HepG2 (cell line): Measurements from ENCODE around the gene AGAP1. TPM values are rescaled to one million over a fixed set of nuclear protein-coding genes. Genes with fewer than 3 reads are reported as not detected.

Source experiments
- HOXA9 ChIP-seq: sonication (generic); formaldehyde crosslinking; IDR thresholded peaks from 2 replicates; pipeline ENCODE4 v1.8.1; 2022; ENCODE audit warnings: missing genetic modification reagents, mild to moderate bottlenecking, moderate library complexity, borderline replicate concordance
- ISX ChIP-seq: sonication (generic); formaldehyde crosslinking; conservative IDR thresholded peaks from 2 replicates; pipeline ENCODE4 v1.5.0; 2020; ENCODE audit warnings: missing genetic modification reagents
- POLR2AphosphoS2 ChIP-seq: IDR thresholded peaks from 2 replicates; pipeline ENCODE4 v1.6.1; 2011; ENCODE audit warnings: low read depth, low read length, improper control_type of control experiment
- RARA ChIP-seq: IDR thresholded peaks from 2 replicates; pipeline ENCODE4 v1.6.1; 2016; ENCODE audit warnings: missing genetic modification reagents, missing compliant biosample characterization
- RBAK ChIP-seq: sonication (generic); formaldehyde crosslinking; IDR thresholded peaks from 2 replicates; pipeline ENCODE4 v1.5.1; 2020; ENCODE audit warnings: mild to moderate bottlenecking, missing genetic modification reagents
- RXRB ChIP-seq: IDR thresholded peaks from 2 replicates; pipeline ENCODE4 v1.6.1; 2016; ENCODE audit warnings: borderline replicate concordance, missing genetic modification reagents, missing compliant biosample characterization
- SETDB1 ChIP-seq: sonication (generic); formaldehyde crosslinking; IDR thresholded peaks from 2 replicates; pipeline ENCODE4 v1.5.1; 2020; ENCODE audit warnings: missing genetic modification reagents, mild to moderate bottlenecking, borderline replicate concordance
- TGIF2 ChIP-seq: IDR thresholded peaks from 2 replicates; pipeline ENCODE4 v1.6.1; 2016; ENCODE audit warnings: control low read depth, missing compliant biosample characterization
- WIZ ChIP-seq: sonication (generic); formaldehyde crosslinking; IDR thresholded peaks from 2 replicates; pipeline ENCODE4 v1.5.1; 2020; ENCODE audit warnings: mild to moderate bottlenecking, missing genetic modification reagents
- ZNF333 ChIP-seq: sonication (generic); formaldehyde crosslinking; IDR thresholded peaks from 2 replicates; pipeline ENCODE4 v1.4.0; 2020; ENCODE audit warnings: mild to moderate bottlenecking, missing genetic modification reagents, borderline replicate concordance
- polyA plus RNA-seq, 8 experiments: library from polyadenylated mRNA; depleted of rRNA in 3 of 8; stranded (reverse) in 7 of 8; unstranded in 1 of 8; fragments of >200 nt; fragmentation: Illumina TruSeq in 4 of 8; extraction: Trizol in 4 of 8; gene quantifications; 2 replicates each; pipeline versions ENCODE4 v1.2.1 to v1.2.3, GENCODE V29; 2011 to 2016; ENCODE audit warnings: low read depth in 4 of 8, missing spikeins in 1 of 8, mixed read lengths in 1 of 8; ENCODE audit not compliant: insufficient read depth in 1 of 8
- total RNA-seq, 5 experiments: library from RNA; depleted of rRNA; stranded (reverse); fragments of >200 nt; fragmentation: Illumina TruSeq; extraction: Trizol; gene quantifications; 2 replicates each; pipeline ENCODE4 v1.2.3, GENCODE V29; 2016; ENCODE audit warnings: low read depth in 1 of 5
- TF ChIP-seq, protein P1 (sequence below): sonication (generic); formaldehyde crosslinking; IDR thresholded peaks from 2 replicates; pipeline ENCODE4 v1.5.0; 2020; ENCODE audit warnings: missing genetic modification reagents, mild to moderate bottlenecking, borderline replicate concordance
- TF ChIP-seq, protein P2 (sequence below): sonication (generic); formaldehyde crosslinking; IDR thresholded peaks from 2 replicates; pipeline ENCODE4 v1.4.0; 2020; ENCODE audit warnings: missing genetic modification reagents, borderline replicate concordance
- TF ChIP-seq, protein P3 (sequence below), 2 experiments: sonication (generic) in 1 of 2; formaldehyde crosslinking in 1 of 2; IDR thresholded peaks; 2 replicates each; pipeline versions ENCODE4 v1.6.1 to v1.9.0; 2014 to 2022; ENCODE audit warnings: antibody characterized with exemption in 1 of 2, borderline replicate concordance in 1 of 2, inconsistent platforms in 1 of 2, low read depth in 1 of 2, missing genetic modification reagents in 1 of 2

AGAP1 gene
- total and polyA plus RNA-seq, 2 of the 13 experiments (the other 11 are each of a cell fraction or from before 2014, with no cell fraction given): 21.2 to 32.7 TPM

DNA sequence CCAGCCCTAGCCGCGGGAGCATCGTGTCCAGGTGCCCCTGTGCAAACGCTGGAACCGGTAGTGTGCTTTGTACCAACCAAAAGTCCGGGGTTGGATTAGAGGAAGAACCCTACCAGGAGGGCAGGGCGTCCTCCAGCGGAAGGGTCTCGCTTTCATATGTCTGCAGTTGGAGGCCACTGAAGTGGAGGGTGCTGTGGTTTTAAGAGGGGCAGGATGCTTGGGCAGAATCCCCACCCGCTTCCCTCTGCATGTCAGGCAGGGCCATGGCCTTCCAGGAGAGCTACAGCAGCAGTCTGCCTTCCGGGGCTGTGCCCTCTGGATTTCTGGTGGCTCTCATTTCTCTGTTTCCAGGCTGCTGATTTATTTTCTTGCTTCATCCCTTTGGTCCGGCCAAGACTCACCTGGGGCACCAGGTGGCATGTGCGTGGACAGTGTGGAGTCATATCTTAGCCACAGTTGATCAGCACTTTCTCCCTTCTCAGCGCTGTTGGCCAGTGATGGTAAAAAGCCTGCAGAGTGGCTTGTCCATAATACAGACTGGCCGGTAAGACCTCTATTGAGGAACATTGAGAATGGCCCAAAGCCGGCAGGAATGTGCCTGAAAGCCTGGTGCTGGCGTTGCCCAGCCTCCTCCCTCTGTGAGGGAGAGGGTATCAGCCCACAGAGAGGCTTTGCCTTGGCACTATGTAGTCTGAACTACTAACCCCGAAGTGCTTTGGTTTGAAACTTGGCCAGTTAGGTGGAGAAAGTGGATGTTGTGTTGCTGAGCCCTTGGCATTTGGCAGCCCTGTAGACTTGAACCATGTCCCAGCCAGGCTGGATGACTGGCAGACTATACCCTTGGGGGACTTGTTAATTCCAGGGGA, 1.8 kb downstream of the AGAP1 start (continued):
- TF ChIP-seq, protein P1, sequence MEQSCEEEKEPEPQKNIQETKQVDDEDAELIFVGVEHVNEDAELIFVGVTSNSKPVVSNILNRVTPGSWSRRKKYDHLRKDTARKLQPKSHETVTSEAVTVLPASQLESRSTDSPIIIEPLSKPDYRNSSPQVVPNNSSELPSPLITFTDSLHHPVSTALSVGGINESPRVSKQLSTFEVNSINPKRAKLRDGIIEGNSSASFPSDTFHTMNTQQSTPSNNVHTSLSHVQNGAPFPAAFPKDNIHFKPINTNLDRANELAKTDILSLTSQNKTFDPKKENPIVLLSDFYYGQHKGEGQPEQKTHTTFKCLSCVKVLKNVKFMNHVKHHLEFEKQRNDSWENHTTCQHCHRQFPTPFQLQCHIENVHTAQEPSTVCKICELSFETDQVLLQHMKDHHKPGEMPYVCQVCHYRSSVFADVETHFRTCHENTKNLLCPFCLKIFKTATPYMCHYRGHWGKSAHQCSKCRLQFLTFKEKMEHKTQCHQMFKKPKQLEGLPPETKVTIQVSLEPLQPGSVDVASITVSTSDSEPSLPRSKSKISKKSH (CRISPR knock-in tag): peak; percentile 69; the same call in 1 of the 2 replicates
- TF ChIP-seq WIZ (CRISPR knock-in tag) (no peak), HOXA9 (CRISPR knock-in tag) (no peak), ISX (0 out of 2 replicates have a peak, but pooled peaks have one; percentile 8), TGIF2 (CRISPR knock-in tag) (peak; percentile 72), RXRB (CRISPR knock-in tag) (no peak), SETDB1 (CRISPR knock-in tag) (no peak), POLR2AphosphoS2 (no peak), RBAK (CRISPR knock-in tag) (no peak), ZNF333 (CRISPR knock-in tag) (no peak), RARA (peak; percentile 15)
- TF ChIP-seq, protein P2, sequence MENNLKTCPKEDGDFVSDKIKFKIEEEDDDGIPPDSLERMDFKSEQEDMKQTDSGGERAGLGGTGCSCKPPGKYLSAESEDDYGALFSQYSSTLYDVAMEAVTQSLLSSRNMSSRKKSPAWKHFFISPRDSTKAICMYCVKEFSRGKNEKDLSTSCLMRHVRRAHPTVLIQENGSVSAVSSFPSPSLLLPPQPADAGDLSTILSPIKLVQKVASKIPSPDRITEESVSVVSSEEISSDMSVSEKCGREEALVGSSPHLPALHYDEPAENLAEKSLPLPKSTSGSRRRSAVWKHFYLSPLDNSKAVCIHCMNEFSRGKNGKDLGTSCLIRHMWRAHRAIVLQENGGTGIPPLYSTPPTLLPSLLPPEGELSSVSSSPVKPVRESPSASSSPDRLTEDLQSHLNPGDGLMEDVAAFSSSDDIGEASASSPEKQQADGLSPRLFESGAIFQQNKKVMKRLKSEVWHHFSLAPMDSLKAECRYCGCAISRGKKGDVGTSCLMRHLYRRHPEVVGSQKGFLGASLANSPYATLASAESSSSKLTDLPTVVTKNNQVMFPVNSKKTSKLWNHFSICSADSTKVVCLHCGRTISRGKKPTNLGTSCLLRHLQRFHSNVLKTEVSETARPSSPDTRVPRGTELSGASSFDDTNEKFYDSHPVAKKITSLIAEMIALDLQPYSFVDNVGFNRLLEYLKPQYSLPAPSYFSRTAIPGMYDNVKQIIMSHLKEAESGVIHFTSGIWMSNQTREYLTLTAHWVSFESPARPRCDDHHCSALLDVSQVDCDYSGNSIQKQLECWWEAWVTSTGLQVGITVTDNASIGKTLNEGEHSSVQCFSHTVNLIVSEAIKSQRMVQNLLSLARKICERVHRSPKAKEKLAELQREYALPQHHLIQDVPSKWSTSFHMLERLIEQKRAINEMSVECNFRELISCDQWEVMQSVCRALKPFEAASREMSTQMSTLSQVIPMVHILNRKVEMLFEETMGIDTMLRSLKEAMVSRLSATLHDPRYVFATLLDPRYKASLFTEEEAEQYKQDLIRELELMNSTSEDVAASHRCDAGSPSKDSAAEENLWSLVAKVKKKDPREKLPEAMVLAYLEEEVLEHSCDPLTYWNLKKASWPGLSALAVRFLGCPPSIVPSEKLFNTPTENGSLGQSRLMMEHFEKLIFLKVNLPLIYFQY (CRISPR knock-in tag): 0 out of 2 replicates have a peak, but pooled peaks have one; percentile 47
- TF ChIP-seq, protein P3, sequence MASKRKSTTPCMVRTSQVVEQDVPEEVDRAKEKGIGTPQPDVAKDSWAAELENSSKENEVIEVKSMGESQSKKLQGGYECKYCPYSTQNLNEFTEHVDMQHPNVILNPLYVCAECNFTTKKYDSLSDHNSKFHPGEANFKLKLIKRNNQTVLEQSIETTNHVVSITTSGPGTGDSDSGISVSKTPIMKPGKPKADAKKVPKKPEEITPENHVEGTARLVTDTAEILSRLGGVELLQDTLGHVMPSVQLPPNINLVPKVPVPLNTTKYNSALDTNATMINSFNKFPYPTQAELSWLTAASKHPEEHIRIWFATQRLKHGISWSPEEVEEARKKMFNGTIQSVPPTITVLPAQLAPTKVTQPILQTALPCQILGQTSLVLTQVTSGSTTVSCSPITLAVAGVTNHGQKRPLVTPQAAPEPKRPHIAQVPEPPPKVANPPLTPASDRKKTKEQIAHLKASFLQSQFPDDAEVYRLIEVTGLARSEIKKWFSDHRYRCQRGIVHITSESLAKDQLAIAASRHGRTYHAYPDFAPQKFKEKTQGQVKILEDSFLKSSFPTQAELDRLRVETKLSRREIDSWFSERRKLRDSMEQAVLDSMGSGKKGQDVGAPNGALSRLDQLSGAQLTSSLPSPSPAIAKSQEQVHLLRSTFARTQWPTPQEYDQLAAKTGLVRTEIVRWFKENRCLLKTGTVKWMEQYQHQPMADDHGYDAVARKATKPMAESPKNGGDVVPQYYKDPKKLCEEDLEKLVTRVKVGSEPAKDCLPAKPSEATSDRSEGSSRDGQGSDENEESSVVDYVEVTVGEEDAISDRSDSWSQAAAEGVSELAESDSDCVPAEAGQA (IDR thresholded peaks at IDR 0.05; ENCODE audit: low read depth): no peak
- TF ChIP-seq, protein P3 (CRISPR knock-in tag; IDR thresholded peaks at IDR 0.05; ENCODE audit: borderline replicate concordance): no peak
